Measurements from ENCODE around the gene NAA60. TPM values are rescaled to one million over a fixed set of nuclear protein-coding genes. Genes with fewer than 3 reads are reported as not detected.
A peak's percentile ranks its signal among the peaks of the same experiment; 100 is the strongest.

NAA60 gene
- total and polyA plus RNA-seq, 2 of the 13 experiments (the other 11 are each of a cell fraction or from before 2014, with no cell fraction given), result 14.7 to 32.0 TPM

DNA sequence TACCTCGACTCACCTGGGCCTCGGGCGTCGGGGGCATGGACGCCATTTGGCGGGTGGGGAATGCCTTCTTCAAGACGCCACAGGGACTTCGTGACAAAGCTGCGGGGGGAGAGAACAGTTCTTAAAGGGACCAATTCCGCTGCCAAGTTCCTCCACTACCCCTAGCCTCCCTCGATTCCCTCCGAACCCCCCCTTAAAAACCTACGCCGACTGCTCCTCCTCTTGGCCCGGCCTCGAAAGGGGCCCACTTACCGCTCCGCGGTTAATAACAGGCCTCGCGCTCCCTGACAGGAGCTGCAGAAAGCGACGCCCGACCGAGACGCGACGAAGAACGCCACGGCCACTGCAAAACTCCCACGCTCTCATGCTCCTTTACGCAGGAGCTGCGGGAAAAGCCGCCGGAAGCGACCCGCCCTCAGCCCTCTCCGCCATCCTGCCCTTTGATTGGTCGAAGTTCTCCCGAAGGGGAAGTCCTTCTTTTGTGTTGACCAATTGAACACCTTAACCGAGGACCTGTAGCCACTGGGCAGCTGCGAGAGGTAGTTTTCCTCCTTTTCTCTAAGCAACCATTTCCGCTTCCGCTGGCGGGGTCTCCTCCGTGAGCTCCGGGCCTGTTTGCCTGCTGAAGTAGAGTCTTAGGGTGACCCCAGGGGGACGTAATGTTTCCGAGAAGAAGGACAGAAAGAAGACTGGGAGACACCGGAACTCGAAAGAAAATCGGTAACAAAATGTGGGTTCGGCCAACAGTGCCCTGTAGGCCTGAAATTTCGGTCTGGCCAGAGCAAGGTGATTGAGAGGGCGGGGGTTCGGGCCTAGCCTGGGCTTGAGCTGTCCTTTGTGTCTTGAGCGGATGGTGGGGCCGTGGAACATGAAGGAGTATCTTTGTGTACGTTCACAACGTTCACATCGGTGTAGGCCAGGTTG is at the start of gene NAA60, which contains the start of gene ZNF597 (continued):
- TF ChIP-seq YY1 (IDR thresholded peaks at IDR 0.05; ENCODE audit: insufficient read depth, insufficient replicate concordance, low read depth, low read length) (no peak), MYNN (CRISPR knock-in tag; IDR thresholded peaks at IDR 0.05; ENCODE audit: low read depth) (no peak), ZNF724P (CRISPR knock-in tag; IDR thresholded peaks at IDR 0.05; ENCODE audit: borderline replicate concordance) (peak; percentile 50; the same call in 1 of the 2 replicates), ATF7 (IDR thresholded peaks at IDR 0.05) (no peak), ATF7 (CRISPR knock-in tag; IDR thresholded peaks at IDR 0.05) (no peak), ZNF180 (CRISPR knock-in tag; IDR thresholded peaks at IDR 0.05; ENCODE audit: borderline replicate concordance, low read depth) (no peak), ZNF264 (CRISPR knock-in tag; IDR thresholded peaks at IDR 0.05) (0 out of 2 replicates have a peak, but pooled peaks have one; percentile 17), ZNF331 (CRISPR knock-in tag; IDR thresholded peaks at IDR 0.05) (no peak), NFKB2 (CRISPR knock-in tag; IDR thresholded peaks at IDR 0.05; ENCODE audit: borderline replicate concordance) (no peak), MTF1 (CRISPR knock-in tag; IDR thresholded peaks at IDR 0.05) (no peak), ZNF460 (CRISPR knock-in tag; IDR thresholded peaks at IDR 0.05; ENCODE audit: borderline replicate concordance) (no peak), HNRNPUL1 (IDR thresholded peaks at IDR 0.05; ENCODE audit: low read depth, low read length) (no peak), ZNF761 (CRISPR knock-in tag; conservative IDR thresholded peaks at IDR 0.05) (no peak), ZNF253 (CRISPR knock-in tag; IDR thresholded peaks at IDR 0.05; ENCODE audit: borderline replicate concordance) (no peak), SMAD1 (CRISPR knock-in tag; IDR thresholded peaks at IDR 0.05; ENCODE audit: borderline replicate concordance, low read depth) (no peak), DNMT3B (CRISPR knock-in tag; conservative IDR thresholded peaks at IDR 0.05) (no peak), MED8 (CRISPR knock-in tag; IDR thresholded peaks at IDR 0.05; ENCODE audit: insufficient replicate concordance) (no peak)
- TF ChIP-seq, protein P1, sequence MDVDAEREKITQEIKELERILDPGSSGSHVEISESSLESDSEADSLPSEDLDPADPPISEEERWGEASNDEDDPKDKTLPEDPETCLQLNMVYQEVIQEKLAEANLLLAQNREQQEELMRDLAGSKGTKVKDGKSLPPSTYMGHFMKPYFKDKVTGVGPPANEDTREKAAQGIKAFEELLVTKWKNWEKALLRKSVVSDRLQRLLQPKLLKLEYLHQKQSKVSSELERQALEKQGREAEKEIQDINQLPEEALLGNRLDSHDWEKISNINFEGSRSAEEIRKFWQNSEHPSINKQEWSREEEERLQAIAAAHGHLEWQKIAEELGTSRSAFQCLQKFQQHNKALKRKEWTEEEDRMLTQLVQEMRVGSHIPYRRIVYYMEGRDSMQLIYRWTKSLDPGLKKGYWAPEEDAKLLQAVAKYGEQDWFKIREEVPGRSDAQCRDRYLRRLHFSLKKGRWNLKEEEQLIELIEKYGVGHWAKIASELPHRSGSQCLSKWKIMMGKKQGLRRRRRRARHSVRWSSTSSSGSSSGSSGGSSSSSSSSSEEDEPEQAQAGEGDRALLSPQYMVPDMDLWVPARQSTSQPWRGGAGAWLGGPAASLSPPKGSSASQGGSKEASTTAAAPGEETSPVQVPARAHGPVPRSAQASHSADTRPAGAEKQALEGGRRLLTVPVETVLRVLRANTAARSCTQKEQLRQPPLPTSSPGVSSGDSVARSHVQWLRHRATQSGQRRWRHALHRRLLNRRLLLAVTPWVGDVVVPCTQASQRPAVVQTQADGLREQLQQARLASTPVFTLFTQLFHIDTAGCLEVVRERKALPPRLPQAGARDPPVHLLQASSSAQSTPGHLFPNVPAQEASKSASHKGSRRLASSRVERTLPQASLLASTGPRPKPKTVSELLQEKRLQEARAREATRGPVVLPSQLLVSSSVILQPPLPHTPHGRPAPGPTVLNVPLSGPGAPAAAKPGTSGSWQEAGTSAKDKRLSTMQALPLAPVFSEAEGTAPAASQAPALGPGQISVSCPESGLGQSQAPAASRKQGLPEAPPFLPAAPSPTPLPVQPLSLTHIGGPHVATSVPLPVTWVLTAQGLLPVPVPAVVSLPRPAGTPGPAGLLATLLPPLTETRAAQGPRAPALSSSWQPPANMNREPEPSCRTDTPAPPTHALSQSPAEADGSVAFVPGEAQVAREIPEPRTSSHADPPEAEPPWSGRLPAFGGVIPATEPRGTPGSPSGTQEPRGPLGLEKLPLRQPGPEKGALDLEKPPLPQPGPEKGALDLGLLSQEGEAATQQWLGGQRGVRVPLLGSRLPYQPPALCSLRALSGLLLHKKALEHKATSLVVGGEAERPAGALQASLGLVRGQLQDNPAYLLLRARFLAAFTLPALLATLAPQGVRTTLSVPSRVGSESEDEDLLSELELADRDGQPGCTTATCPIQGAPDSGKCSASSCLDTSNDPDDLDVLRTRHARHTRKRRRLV (CRISPR knock-in tag; IDR thresholded peaks at IDR 0.05), result no peak
- TF ChIP-seq, protein P2, sequence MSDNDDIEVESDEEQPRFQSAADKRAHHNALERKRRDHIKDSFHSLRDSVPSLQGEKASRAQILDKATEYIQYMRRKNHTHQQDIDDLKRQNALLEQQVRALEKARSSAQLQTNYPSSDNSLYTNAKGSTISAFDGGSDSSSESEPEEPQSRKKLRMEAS (IDR thresholded peaks at IDR 0.05), result peak; percentile 44
